HG03558 (cell line): ENCODE data around the gene CSF3.

Experiments
- ATAC-seq: cut with Tn5 transposase; IDR thresholded peaks from one replicate; pipeline ENCODE4 v1.9.1; 2021; ENCODE audit warnings: moderate number of reproducible peaks; ENCODE audit not compliant: unreplicated experiment; ENCODE audit errors: extremely low read depth

CSF3 gene

GRCh38 chr17:40022497-40022896 lies 7.3 kb downstream of the CSF3 start:
- ATAC-seq: no peak

GRCh38 chr17:40022961-40023541 lies 7.8 kb downstream of the CSF3 start:
- ATAC-seq: no peak

GRCh38 chr17:40023590-40024292 lies 8.5 kb downstream of the CSF3 start:
- no peak for ATAC-seq

GRCh38 chr17:40024901-40025300 lies 9.7 kb downstream of the CSF3 start:
- ATAC-seq: no peak

- no peak for ATAC-seq
Measured at GRCh38 chr17:40025559-40025958, 10.3 kb downstream of the CSF3 start.

GRCh38 chr17:40025991-40026815 lies 11.0 kb downstream of the CSF3 start:
- ATAC-seq: no peak

GRCh38 chr17:40026816-40027613 lies 11.8 kb downstream of the CSF3 start:
- ATAC-seq: no peak

- no peak for ATAC-seq
Measured at GRCh38 chr17:40027614-40028012, 12.4 kb downstream of the CSF3 start.

- ATAC-seq: no peak
Measured at GRCh38 chr17:40028595-40028994, 13.4 kb downstream of the CSF3 start.

- ATAC-seq: no peak
Measured at GRCh38 chr17:40031706-40032105, 16.5 kb downstream of the CSF3 start.

DNA sequence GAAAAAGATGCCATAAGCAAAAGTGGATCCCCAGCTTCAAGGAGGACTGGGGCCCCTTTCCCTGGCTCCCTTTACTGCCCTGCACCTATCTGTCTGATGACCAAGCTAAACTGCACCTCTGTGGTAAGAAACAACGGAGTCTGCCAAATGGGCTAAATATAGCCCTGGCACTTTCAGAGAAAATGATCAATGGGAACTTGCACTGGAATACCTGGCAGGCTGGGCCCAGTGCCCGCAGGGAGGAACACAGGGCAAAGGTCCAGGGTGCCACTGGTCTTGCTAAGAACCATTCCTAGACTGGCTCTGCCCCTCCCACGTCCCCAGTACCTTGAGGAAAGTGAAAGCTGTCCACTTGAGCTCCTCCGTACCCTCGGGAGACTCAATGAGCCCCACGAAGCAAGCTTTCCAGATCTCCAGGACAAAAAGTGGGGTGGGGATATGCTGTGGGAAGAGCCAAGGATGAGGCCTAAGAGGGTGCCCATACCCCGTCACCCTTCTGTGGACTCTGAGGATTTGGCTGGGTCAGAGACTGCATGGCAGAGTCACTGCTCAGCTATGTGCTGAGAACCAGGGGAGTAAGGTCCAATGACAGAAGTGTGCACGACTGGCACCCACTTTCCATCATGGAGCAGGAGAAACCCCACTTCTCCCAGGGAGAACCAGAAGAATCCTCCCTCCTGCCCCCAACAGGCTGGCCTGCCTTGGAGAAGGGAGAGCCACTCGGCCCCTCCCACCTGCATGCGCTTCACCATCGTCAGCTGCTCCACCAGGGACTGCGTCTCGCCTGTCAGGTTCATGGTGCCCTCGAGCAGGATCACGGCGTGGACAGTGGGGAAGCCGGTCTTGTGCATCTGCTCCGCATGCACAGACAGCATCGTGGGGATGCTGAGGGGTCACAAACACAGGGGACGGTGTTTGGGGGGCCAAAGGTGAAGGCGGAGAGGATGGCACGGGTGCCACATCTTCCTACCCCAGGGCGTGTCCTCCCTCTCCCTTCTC lies 17.4 kb downstream of the CSF3 start:
- no peak for ATAC-seq

- no peak for ATAC-seq
Measured at GRCh38 chr17:40033339-40033738, 18.1 kb downstream of the CSF3 start.

- no peak for ATAC-seq
Measured at GRCh38 chr17:40034426-40035161, 19.4 kb downstream of the CSF3 start.

DNA sequence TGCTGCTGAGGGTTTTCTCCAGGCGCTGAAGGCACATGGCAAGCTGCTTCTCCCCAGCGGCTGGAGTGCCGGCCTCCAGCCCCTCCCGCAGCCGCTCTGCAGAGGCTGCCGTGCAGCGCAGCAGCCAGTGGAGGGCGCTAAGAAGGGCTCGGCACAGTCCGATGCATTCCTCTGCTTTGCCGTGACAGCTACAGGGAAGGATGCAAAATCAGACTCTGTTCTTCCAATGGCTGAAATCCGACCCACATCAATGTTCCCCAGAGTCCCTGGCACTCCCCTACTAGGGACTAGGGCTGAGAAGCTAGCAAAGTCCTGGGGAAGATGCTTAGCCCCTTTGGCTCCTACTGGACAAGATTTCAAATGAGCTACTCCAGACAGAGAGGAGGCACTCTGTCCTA lies 19.9 kb downstream of the CSF3 start:
- ATAC-seq: no peak

- ATAC-seq: no peak
Measured at GRCh38 chr17:40038882-40039513, 23.8 kb downstream of the CSF3 start.

DNA sequence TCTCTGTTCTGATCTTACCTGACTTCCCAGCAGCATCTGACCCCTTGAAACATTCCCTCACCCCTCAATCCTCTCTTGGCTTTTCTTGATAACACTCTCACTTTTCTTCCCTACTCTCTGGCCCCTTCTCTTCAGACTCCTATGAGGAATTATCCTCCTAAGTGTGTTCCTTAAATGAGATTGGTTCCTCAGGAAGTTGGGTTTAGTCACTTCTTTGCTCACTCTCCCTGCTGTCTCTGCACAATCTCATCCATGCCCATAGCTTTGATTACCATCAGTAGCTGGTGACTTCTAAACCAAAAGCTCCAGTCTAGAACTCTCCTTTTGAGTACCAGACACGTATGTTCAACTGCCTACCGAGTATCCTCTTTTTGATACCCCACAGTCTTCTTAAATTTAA lies 26.0 kb downstream of the CSF3 start:
- ATAC-seq: no peak

DNA sequence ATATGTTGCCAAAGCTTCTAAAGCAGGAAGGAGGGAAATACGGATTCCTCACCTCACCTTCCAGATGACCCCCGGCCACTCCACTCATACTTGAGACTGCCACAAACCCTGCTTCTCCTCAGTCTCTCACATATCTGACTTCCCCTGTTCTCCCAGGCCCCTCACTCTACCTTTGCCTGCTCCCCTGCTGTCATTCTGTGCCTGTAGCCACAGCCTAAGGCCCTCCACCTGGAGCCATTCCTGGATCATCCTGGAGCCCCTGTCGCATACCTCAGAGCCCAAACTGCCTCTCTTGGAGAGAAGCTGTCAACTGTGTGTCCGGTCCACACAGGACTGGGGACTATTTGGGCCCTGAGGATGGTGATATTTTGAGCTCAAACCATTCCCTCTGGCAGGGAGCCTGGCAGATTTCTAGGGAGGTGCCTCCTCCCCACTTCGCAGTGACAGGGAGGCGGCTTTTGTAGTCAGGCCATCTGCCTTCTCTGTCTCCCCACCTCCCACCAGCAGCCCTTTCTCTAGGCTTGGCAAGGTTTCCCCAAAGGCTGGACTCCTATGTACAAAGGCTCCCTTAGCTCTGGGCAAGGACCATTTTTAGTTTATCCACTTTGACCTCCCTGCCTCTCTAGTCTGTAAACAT lies 41.3 kb downstream of the CSF3 start:
- no peak for ATAC-seq
